Neural progenitor cell (in vitro differentiated cells): ENCODE data around the gene PRKAR1A. TPM values are rescaled to one million over a fixed set of nuclear protein-coding genes. Genes with fewer than 3 reads are reported as not detected.
"Not testable (repeated sequence)": the region's sequence is repeated elsewhere in the genome, so short reads cannot be mapped to it uniquely, and the experiment has no call there.

Experiments
- DNase-seq: peaks from one replicate; pipeline ENCODE4 v3.0.0-alpha.2; 2016; ENCODE audit warnings: low spot score
- H2AFZ ChIP-seq: fragments of 200-600 bp; sonication (generic); replicated peaks from 2 replicates; pipeline ENCODE4 v1.6.1; 2016; ENCODE audit warnings: antibody characterized with exemption
- H3F3A ChIP-seq: fragments of 200-600 bp; sonication (generic); 2 replicates; pipeline ENCODE4 v1.6.1; 2016; ENCODE audit warnings: antibody characterized with exemption, low read depth
- H3K27ac ChIP-seq: fragments of 200-600 bp; sonication (generic); 2 replicates; pipeline ENCODE4 v1.5.1; 2016; ENCODE audit warnings: mild to moderate bottlenecking
- H3K27me3 ChIP-seq: fragments of 200-600 bp; sonication (generic); 2 replicates; pipeline ENCODE4 v1.6.1; 2016; ENCODE audit warnings: mild to moderate bottlenecking, moderate library complexity
- H3K36me3 ChIP-seq: fragments of 200-600 bp; sonication (generic); 2 replicates; pipeline ENCODE4 v1.5.1; 2016
- H3K4me1 ChIP-seq: fragments of 200-600 bp; sonication (generic); 2 replicates; pipeline ENCODE4 v1.6.1; 2016; ENCODE audit warnings: mixed run types
- H3K4me2 ChIP-seq: fragments of 200-600 bp; sonication (generic); 2 replicates; pipeline ENCODE4 v1.6.1; 2016
- H3K4me3 ChIP-seq: fragments of 200-600 bp; sonication (generic); 2 replicates; pipeline ENCODE4 v1.5.1; 2016
- H3K79me2 ChIP-seq: fragments of 200-600 bp; sonication (generic); 2 replicates; pipeline ENCODE4 v1.6.1; 2016; ENCODE audit warnings: low read depth
- H3K9ac ChIP-seq: fragments of 200-600 bp; sonication (generic); 2 replicates; pipeline ENCODE4 v1.6.1; 2016
- H3K9me3 ChIP-seq: fragments of 200-600 bp; sonication (generic); 2 replicates; pipeline ENCODE4 v1.5.1; 2016; ENCODE audit warnings: low read depth
- H4K20me1 ChIP-seq: fragments of 200-600 bp; sonication (generic); 2 replicates; pipeline ENCODE4 v1.6.1; 2016; ENCODE audit warnings: low read depth
- H3K27ac Mint-ChIP-seq: 3 replicates; pipeline ENCODE4 v1.8.0; 2021; ENCODE audit warnings: mixed read lengths
- H3K27me3 Mint-ChIP-seq: 2 replicates; pipeline ENCODE4 v1.8.0; 2022; ENCODE audit warnings: low read depth, mild to moderate bottlenecking, inconsistent platforms, moderate library complexity, mixed read lengths; ENCODE audit not compliant: insufficient read depth
- H3K36me3 Mint-ChIP-seq: 3 replicates; pipeline ENCODE4 v1.8.0; 2021; ENCODE audit warnings: mixed read lengths
- H3K4me1 Mint-ChIP-seq: 3 replicates; pipeline ENCODE4 v1.8.0; 2021; ENCODE audit warnings: mixed read lengths
- H3K4me3 Mint-ChIP-seq: 3 replicates; pipeline ENCODE4 v1.8.0; 2021; ENCODE audit warnings: mild to moderate bottlenecking, moderate library complexity, mixed read lengths
- H3K9me3 Mint-ChIP-seq: 3 replicates; pipeline ENCODE4 v1.8.0; 2020; ENCODE audit warnings: mixed read lengths
- CTCF ChIP-seq: fragments of 200-600 bp; sonication (generic); IDR thresholded peaks from 2 replicates; pipeline ENCODE4 v1.5.1; 2017; ENCODE audit warnings: antibody characterized with exemption, mild to moderate bottlenecking
- EZH2 ChIP-seq: fragments of 200-600 bp; sonication (generic); IDR thresholded peaks from 2 replicates; pipeline ENCODE4 v1.6.1; 2017; ENCODE audit warnings: antibody characterized with exemption, mild to moderate bottlenecking, moderate library complexity
- EZH2phosphoT487 ChIP-seq: fragments of 200-600 bp; sonication (generic); IDR thresholded peaks from 2 replicates; pipeline ENCODE4 v1.6.1; 2017; ENCODE audit warnings: antibody characterized with exemption
- total RNA-seq: library from RNA; depleted of rRNA; stranded (reverse); fragments of >200 nt; gene quantifications from 2 replicates; pipeline ENCODE4 v1.2.3, GENCODE V29; 2015; ENCODE audit warnings: low replicate concordance

The PRKAR1A gene
- total RNA-seq, 1 donor from 2014 or later: 168 TPM

DNA sequence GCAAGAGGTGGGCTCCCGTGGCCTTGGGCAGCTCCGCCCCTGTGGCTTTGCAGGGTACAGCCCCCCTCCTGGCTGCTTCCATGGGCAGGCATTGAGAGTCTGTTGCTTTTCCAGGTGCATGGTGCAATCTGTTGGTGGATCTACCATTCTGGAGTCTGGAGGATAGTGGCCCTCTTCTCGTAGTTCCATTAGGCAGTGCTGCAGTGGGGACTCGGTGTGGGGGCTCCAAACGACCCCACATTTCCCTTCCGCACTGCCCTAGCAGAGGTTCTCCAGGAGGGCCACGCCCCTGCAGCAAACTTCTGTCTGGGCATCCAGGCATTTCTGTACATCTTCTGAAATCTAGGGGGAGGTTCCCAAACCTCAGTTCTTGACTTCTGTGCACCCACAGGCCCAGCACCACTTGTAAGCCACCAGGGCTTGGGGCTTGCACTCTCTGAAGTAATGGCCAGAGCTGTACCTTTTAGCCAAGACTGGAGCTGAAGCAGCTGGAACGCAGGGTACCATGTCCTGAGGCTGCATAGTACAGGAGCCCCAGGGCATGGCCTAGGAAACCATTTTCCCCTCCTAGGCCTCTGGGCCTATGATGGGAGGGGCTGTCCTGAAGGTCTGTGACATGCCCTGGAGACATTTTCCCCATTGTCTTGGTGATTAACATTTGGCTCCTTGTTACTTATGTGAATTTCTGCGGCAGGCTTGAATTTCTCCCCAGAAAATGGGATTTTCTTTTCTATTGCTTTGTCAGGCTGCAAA lies 6.0 kb downstream of the PRKAR1A start:
- TF ChIP-seq CTCF (no peak), EZH2 (no peak), EZH2phosphoT487 (no peak)
- no peak for DNase-seq
- H2AFZ ChIP-seq: no peak overlapping the region
- H4K20me1 ChIP-seq: peaks cover 49% of the 10 kb centered on the region
- Mint-ChIP-seq H3K4me3 (no peak overlapping the region), H3K36me3 (peaks cover 48% of the 10 kb centered on the region), H3K27ac (no peak overlapping the region), H3K9me3 (peaks cover 3% of the 10 kb centered on the region), H3K4me1 (peaks cover 22% of the 10 kb centered on the region), H3K27me3 (no peaks in the 10 kb centered on the region)
- H3K9ac ChIP-seq: no peak overlapping the region
- H3K36me3 ChIP-seq: peaks cover 24% of the 10 kb centered on the region
- no peak overlapping the region for H3K4me3 ChIP-seq
- peaks cover 2% of the 10 kb centered on the region for H3F3A ChIP-seq
- no peak overlapping the region for H3K4me2 ChIP-seq
- no peaks in the 10 kb centered on the region for H3K27me3 ChIP-seq
- H3K27ac ChIP-seq: no peak overlapping the region
- peaks cover 14% of the 10 kb centered on the region for H3K4me1 ChIP-seq
- no peaks in the 10 kb centered on the region for H3K9me3 ChIP-seq
- H3K79me2 ChIP-seq: peaks cover 93% of the 10 kb centered on the region

GRCh38 chr17:68519051-68519450 lies 6.8 kb downstream of the PRKAR1A start:
- H3K27ac ChIP-seq, H3K27ac Mint-ChIP-seq: not testable (repeated sequence)
- H3K36me3 Mint-ChIP-seq: peaks cover 53% of the 10 kb centered on the region

GRCh38 chr17:68519911-68520310 lies 7.7 kb downstream of the PRKAR1A start:
- Mint-ChIP-seq H3K27ac (no peak overlapping the region), H3K36me3 (peaks cover 56% of the 10 kb centered on the region)

More at GRCh38 chr17:68519051-68519450, 6.8 kb downstream of the PRKAR1A start:
- Histone ChIP-seq H3K36me3 (peaks cover 24% of the 10 kb centered on the region), H4K20me1 (peaks cover 41% of the 10 kb centered on the region), H3K79me2 (peaks cover 84% of the 10 kb centered on the region)
- not testable (repeated sequence) for H3K4me3 ChIP-seq, H3K4me1 ChIP-seq, H3K4me3 Mint-ChIP-seq, H3K9me3 ChIP-seq, DNase-seq, H3K4me2 ChIP-seq, H2AFZ ChIP-seq, H3K27me3 Mint-ChIP-seq, H3K27me3 ChIP-seq, H3K9ac ChIP-seq, H3F3A ChIP-seq, H3K9me3 Mint-ChIP-seq
- peaks cover 13% of the 10 kb centered on the region for H3K4me1 Mint-ChIP-seq

More at GRCh38 chr17:68519911-68520310, 7.7 kb downstream of the PRKAR1A start:
- H3K9me3 ChIP-seq: no peaks in the 10 kb centered on the region
- no peaks in the 10 kb centered on the region for H3F3A ChIP-seq
- peaks cover 5% of the 10 kb centered on the region for H3K4me1 Mint-ChIP-seq
- peaks cover 3% of the 10 kb centered on the region for H3K9me3 Mint-ChIP-seq
- H3K4me3 ChIP-seq: no peak overlapping the region
- peaks cover 33% of the 10 kb centered on the region for H4K20me1 ChIP-seq
- H3K4me2 ChIP-seq: no peak overlapping the region
- TF ChIP-seq CTCF (no peak), EZH2 (no peak), EZH2phosphoT487 (no peak)
- H3K9ac ChIP-seq: no peak overlapping the region
- H2AFZ ChIP-seq: no peak overlapping the region
- no peak overlapping the region for H3K4me3 Mint-ChIP-seq
- DNase-seq: no peak
- peaks cover 76% of the 10 kb centered on the region for H3K79me2 ChIP-seq
- no peaks in the 10 kb centered on the region for H3K4me1 ChIP-seq
- H3K36me3 ChIP-seq: peaks cover 24% of the 10 kb centered on the region
- H3K27ac ChIP-seq: no peak overlapping the region
- no peaks in the 10 kb centered on the region for H3K27me3 Mint-ChIP-seq
- H3K27me3 ChIP-seq: no peaks in the 10 kb centered on the region
